Measurements from ENCODE around the gene ATF4.

Gene ATF4

DNA sequence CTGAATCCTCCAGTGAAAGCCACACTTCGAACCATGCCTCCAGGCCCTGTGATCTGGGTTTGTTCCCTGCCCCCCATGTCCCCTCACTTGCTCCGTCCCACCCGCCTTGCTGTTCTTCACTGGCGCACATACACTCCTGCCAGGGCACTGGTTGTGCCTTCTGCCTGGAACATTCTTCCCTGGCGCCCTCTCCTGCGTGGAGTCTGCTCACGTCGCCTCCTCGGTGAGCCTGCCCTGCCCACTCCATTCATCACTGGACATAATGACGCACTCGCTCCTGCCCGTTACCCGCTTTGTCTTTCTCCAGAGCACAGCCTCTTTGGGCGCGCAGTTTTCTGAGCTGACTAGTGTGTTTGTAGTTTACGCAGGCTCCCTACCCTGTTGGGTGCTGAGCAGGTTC is 39.3 kb upstream of the ATF4 start:
- no peaks in the 10 kb centered on the region for H4K20me1 ChIP-seq (ENCODE audit: insufficient read depth, low read length)
- H3F3A ChIP-seq (ENCODE audit: insufficient read depth, low read length), result no peaks in the 10 kb centered on the region
- no peak overlapping the region for H3K4me2 ChIP-seq (ENCODE audit: low read depth, low read length)
- no peaks in the 10 kb centered on the region for H3K27me3 ChIP-seq (replicated peaks; ENCODE audit: insufficient read depth, low read length)
- H3K79me2 ChIP-seq (ENCODE audit: low read length), result peaks cover 73% of the 10 kb centered on the region
- H3K27ac ChIP-seq (ENCODE audit: low read length), result no peak overlapping the region
- H3K4me1 ChIP-seq (ENCODE audit: low read length), result no peaks in the 10 kb centered on the region
- peaks cover 3% of the 10 kb centered on the region; the same call in 1 of the 2 replicates for H3K36me3 ChIP-seq (replicated peaks; ENCODE audit: insufficient read depth, low read length)
- H3K4me3 ChIP-seq (ENCODE audit: low read length), result no peak overlapping the region
- H3K9me2 ChIP-seq (replicated peaks; ENCODE audit: insufficient read depth, low read length), result no peaks in the 10 kb centered on the region
- no peak overlapping the region for H3K9ac ChIP-seq (ENCODE audit: low read length)
- H2AFZ ChIP-seq (ENCODE audit: low read length), result no peak overlapping the region
- no peak for TF ChIP-seq EZH2phosphoT487 (IDR thresholded peaks at IDR 0.05; ENCODE audit: low read length)
- TF ChIP-seq, protein P1, sequence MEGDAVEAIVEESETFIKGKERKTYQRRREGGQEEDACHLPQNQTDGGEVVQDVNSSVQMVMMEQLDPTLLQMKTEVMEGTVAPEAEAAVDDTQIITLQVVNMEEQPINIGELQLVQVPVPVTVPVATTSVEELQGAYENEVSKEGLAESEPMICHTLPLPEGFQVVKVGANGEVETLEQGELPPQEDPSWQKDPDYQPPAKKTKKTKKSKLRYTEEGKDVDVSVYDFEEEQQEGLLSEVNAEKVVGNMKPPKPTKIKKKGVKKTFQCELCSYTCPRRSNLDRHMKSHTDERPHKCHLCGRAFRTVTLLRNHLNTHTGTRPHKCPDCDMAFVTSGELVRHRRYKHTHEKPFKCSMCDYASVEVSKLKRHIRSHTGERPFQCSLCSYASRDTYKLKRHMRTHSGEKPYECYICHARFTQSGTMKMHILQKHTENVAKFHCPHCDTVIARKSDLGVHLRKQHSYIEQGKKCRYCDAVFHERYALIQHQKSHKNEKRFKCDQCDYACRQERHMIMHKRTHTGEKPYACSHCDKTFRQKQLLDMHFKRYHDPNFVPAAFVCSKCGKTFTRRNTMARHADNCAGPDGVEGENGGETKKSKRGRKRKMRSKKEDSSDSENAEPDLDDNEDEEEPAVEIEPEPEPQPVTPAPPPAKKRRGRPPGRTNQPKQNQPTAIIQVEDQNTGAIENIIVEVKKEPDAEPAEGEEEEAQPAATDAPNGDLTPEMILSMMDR (IDR thresholded peaks at IDR 0.05; ENCODE audit: low read length), result no peak
- TF ChIP-seq EZH2 (optimal IDR thresholded peaks at IDR 0.05; ENCODE audit: low read depth, low read length), result no peak
- no peak for DNase-seq
- no peaks in the 10 kb centered on the region for H3K9me3 ChIP-seq (replicated peaks; ENCODE audit: insufficient read depth, low read length)

DNA sequence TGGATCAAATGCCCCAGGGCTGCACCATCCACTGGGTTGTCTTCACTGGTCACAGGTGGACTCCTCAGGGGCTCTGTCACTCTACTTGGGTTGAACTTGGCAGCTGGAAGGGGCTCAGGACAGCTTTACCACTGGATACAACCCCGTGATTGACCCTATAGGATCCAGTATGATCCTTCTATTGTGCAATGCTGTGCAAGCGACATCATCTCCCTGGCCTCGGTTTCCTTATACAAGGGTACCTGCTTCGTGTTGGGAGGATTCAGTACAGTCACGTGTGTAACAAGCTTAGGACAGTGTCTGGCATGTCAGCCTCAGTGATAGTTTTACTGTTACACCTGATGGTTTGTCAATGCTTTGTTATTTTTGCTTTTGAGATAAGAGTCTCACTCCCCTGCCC is 38.8 kb upstream of the ATF4 start:
- no peaks in the 10 kb centered on the region for H3K27me3 ChIP-seq (replicated peaks; ENCODE audit: insufficient read depth, low read length)
- no peaks in the 10 kb centered on the region for H4K20me1 ChIP-seq (ENCODE audit: insufficient read depth, low read length)

DNA sequence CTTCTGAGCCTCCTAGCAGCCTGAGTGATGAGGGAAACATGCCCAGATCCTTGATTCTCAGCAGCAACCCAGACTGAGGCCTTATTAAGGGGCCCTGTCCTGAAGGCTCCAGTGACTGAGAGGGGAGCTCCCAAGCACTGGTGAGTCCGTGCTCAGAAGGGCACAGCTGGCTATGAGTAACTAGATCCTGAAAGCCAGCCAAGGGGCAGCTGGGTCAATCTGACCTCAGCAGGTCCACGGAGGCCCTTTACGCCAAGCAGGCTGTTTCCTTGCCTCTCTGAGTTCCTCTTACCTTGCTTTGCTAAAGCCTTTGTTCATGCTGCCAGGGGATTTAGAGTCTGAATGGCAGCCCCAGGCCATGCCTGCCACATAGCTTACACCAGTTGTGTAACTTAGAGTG is 37.6 kb upstream of the ATF4 start:
- Histone ChIP-seq H3K4me2 (ENCODE audit: low read depth, low read length) (no peak overlapping the region), H3K36me3 (replicated peaks; ENCODE audit: insufficient read depth, low read length) (peaks cover under 1% of the 10 kb centered on the region; the same call in 1 of the 2 replicates)
- DNase-seq, result no peak

More for the DNA sequence above, 38.8 kb upstream of the ATF4 start:
- Histone ChIP-seq H3K4me1 (ENCODE audit: low read length) (no peaks in the 10 kb centered on the region), H2AFZ (ENCODE audit: low read length) (no peak overlapping the region), H3K36me3 (replicated peaks; ENCODE audit: insufficient read depth, low read length) (peaks cover 3% of the 10 kb centered on the region; the same call in 1 of the 2 replicates), H3F3A (ENCODE audit: insufficient read depth, low read length) (no peaks in the 10 kb centered on the region), H3K4me3 (ENCODE audit: low read length) (no peak overlapping the region), H3K9me2 (replicated peaks; ENCODE audit: insufficient read depth, low read length) (no peaks in the 10 kb centered on the region), H3K27ac (ENCODE audit: low read length) (no peak overlapping the region), H3K79me2 (ENCODE audit: low read length) (peaks cover 68% of the 10 kb centered on the region), H3K9me3 (replicated peaks; ENCODE audit: insufficient read depth, low read length) (no peaks in the 10 kb centered on the region), H3K4me2 (ENCODE audit: low read depth, low read length) (no peak overlapping the region), H3K9ac (ENCODE audit: low read length) (no peak overlapping the region)
- DNase-seq, result no peak
- TF ChIP-seq EZH2phosphoT487 (IDR thresholded peaks at IDR 0.05; ENCODE audit: low read length), result no peak
- no peak for TF ChIP-seq EZH2 (optimal IDR thresholded peaks at IDR 0.05; ENCODE audit: low read depth, low read length)

More for the DNA sequence above, 37.6 kb upstream of the ATF4 start:
- no peaks in the 10 kb centered on the region for H3F3A ChIP-seq (ENCODE audit: insufficient read depth, low read length)
- H4K20me1 ChIP-seq (ENCODE audit: insufficient read depth, low read length), result no peaks in the 10 kb centered on the region
- H3K9me3 ChIP-seq (replicated peaks; ENCODE audit: insufficient read depth, low read length), result no peaks in the 10 kb centered on the region
- H3K9me2 ChIP-seq (replicated peaks; ENCODE audit: insufficient read depth, low read length), result no peaks in the 10 kb centered on the region
- H3K4me1 ChIP-seq (ENCODE audit: low read length), result no peaks in the 10 kb centered on the region
- H3K27me3 ChIP-seq (replicated peaks; ENCODE audit: insufficient read depth, low read length), result no peaks in the 10 kb centered on the region
- H3K9ac ChIP-seq (ENCODE audit: low read length), result no peak overlapping the region
- H3K4me3 ChIP-seq (ENCODE audit: low read length), result no peak overlapping the region
- H3K27ac ChIP-seq (ENCODE audit: low read length), result no peak overlapping the region
- peaks cover 60% of the 10 kb centered on the region for H3K79me2 ChIP-seq (ENCODE audit: low read length)
- no peak overlapping the region for H2AFZ ChIP-seq (ENCODE audit: low read length)
- TF ChIP-seq EZH2 (optimal IDR thresholded peaks at IDR 0.05; ENCODE audit: low read depth, low read length) (no peak), EZH2phosphoT487 (IDR thresholded peaks at IDR 0.05; ENCODE audit: low read length) (no peak)
- TF ChIP-seq, protein P1 (IDR thresholded peaks at IDR 0.05; ENCODE audit: low read length), result no peak

All from MM.1S (cell line).